ENCODE measurements around the gene LIFR.
"Not testable (repeated sequence)": the region's sequence is repeated elsewhere in the genome, so short reads cannot be mapped to it uniquely, and the experiment has no call there.

Gene LIFR

GRCh38 chr5:38579105-38579504 is 22.7 kb upstream of the LIFR start:
- no peak for DNase-seq

GRCh38 chr5:38576961-38577684 is 20.7 kb upstream of the LIFR start:
- no peak for DNase-seq

DNA sequence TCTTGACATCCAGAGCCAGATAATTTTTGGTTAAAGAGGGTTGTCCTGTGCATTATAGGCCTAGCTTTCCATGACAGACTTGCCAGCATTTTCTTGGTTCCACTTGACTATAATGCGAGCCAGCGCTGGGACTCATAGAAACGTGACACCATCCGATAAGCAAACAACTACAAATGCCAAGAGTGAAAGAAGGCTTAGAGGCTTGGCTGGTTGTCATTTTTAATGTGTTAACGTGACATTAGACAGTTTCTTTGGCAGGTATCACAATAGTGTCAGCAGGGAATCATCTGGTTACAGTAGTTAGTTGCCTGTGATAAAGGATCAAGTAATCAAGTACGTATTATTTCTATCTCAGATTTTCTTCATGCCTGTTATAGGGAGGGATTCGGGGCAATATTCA is 20.0 kb upstream of the LIFR start:
- DNase-seq: peak; percentile 49

- DNase-seq: no peak
Observed at GRCh38 chr5:38575476-38575875, 19.0 kb upstream of the LIFR start.

GRCh38 chr5:38574009-38574408 is 17.6 kb upstream of the LIFR start:
- no peak for DNase-seq

DNA sequence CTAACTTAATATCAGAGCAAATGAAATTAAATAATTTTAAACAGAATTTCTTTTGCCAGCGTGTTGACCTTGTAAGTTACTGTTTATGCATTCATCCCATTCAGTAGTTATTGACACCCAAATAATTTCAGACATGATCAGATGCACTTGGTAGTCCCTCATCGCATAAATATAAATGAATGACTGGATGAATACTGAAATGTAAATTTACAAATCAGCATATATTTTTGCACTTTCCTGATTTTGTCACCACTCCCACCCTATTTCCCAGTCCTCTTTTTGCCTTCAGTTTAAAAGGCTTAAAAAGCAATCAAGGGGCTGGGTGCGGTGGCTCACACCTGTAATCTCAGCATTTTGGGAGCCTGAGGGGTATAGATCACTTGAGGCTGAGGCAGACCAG is 17.1 kb upstream of the LIFR start:
- no peak for DNase-seq

DNA sequence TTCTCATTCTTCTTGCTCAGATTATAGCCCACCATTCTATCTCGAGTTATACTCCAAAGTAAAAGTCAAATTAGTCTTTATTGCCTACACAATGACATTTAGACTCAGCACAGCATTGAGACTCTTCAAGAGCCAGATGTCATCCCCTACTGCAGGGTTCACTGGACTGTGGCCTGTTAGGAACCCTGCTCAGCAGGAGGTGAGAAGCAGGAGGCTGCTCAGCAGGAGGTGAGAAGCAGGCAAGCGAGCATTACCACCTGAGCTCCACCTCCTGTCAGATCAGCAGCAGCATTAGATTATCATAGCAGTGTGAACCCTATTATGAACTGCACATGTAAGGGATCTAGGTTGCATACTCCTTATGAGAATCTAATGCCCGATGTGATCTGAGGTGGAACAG is 12.7 kb upstream of the LIFR start:
- DNase-seq: no peak

- not testable (repeated sequence) for DNase-seq
Observed at GRCh38 chr5:38567306-38567705, 10.9 kb upstream of the LIFR start.

DNA sequence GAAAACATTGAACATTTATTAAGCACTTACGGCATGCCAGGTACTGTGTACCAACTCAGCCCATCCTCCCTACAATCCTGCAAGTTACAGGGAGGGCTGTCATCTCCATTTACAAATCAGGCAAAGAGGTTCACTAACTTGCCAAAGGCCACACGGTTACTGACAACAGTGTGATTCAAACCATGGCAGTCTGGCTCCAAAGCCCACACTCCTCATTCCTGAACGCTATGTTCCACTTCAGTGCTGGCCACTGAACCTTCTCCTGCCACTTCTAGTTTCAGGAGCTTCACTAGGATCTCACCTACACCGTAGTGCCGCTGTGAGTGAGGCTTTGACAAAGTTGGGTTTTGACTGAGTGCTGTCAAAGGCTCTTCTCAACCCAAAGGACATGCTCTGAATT is 7.2 kb upstream of the LIFR start:
- DNase-seq: no peak

DNA sequence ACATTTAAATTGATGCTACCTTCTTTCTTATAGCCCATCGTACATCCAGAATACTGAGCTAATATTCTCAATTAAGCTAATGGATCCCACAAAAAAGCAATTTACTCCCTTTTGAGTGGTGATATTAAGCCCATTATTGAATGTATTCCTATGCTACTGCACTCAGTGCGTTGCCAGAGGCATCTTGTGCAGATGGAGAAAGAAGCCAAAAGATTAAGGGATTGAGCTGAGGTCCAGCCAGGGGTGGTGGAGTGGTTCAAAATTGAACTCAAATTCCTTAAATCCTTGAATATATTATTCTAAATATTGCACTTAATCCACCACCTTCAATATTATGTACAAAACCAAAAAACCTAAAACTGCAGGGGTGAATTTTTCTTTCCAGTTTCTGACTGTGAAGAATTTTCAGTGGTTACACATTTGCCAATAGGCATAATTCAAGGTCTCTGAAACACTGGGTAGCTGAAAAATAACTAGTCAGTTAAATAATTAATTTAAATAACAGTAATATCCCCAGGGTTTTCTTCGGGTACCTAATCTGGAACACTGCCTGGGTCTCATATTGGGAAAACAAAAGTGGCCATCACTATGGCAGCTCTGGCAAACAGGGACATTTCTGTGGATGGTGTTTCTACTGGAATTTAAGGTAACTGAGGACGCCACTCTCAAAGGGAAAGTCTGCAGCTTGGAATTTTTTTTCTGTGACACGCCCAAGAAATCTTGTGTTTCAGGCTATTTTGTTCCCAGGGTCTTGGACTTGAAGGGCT is 6.2 kb upstream of the LIFR start:
- no peak for DNase-seq

GRCh38 chr5:38559428-38559827 is 3.0 kb upstream of the LIFR start:
- no peak for DNase-seq

GRCh38 chr5:38557792-38558191 is 1.3 kb upstream of the LIFR start:
- DNase-seq: no peak

DNA sequence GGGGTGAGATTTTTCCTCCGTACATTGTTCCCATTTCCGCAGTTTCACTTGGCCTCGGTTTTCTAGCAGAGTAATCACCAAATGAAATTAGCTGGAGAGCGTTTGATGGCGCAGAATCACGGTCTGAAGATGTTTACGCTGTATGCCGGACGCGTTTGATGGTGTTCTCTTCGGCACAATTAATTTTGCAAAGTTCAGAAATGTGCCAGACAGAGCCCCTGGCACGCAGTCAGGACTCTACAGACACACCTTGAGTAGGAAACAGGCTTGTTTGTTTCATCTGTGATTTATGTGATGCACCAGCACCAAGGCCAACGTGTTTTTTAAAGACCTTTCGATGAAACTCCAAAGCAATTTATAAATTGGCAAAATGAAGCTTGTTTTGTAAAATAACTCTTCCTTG is 863 bp upstream of the LIFR start:
- DNase-seq: no peak

- peak; percentile 61 for DNase-seq
Observed at GRCh38 chr5:38556088-38556598, 303 bp downstream of the LIFR start.

GRCh38 chr5:38555354-38556087 is 925 bp downstream of the LIFR start:
- DNase-seq: no peak

- peak; percentile 8 for DNase-seq
Observed at GRCh38 chr5:38554861-38555260, 1.6 kb downstream of the LIFR start.

DNA sequence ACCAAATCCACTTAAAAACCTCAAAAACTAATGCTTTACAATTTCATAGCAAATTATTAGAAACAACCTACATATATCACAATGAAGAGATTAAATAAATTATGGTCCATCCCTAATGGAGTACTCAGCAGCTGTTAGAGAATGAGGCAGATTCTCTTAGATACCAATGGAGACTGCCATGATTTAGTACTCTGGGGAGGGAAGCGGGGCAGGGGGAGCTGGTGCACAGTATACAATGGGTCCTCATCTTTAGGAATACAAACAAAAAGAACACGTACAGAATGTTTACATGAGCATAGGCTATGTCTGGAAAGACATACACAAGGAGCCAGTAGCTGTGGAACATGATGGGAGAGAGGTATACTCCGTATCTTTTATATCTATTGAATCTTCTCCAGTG is 2.0 kb downstream of the LIFR start:
- DNase-seq: no peak

- DNase-seq: no peak
Observed at GRCh38 chr5:38553001-38553521, 3.4 kb downstream of the LIFR start.

- peak; percentile 75 for DNase-seq
Observed at GRCh38 chr5:38551030-38552017, 5.1 kb downstream of the LIFR start.

DNA sequence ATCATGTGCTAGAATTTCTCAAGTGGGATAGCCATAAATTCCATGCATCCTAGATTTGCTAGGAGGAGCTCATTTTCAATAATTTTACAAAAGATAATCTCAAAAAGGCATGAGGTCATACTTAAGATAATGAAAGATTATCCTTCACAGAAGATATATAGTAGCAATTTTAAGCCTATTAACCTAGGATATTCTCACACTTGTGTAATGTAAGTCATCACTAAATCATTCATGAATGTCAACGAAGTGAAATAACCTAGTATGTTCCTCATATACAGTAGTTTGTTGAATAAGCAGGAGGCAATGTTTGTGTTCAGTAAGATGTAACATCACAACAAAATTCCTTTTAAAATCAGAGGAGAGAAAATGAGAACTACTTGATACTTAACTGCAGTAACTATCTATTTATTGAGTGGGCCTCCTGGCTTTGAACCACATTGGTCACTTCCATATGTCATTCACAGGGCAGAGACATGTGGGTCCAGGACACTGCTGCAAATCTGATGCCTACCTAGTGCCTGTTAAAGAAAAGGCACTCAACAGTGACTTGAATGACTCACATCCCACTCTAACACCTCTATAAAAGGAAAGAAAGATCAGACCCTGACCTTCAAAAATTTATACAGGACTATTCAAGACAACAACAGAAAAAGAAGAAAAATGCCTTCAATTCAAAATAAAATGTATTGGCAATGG is 8.2 kb downstream of the LIFR start:
- peak; percentile 51 for DNase-seq

- DNase-seq: no peak
Observed at GRCh38 chr5:38547257-38547656, 9.2 kb downstream of the LIFR start.
